ENCODE measurements around the gene NUMA1. TPM values are rescaled to one million over a fixed set of nuclear protein-coding genes. Genes with fewer than 3 reads are reported as not detected.

The NUMA1 gene
- polyA plus RNA-seq, 1 donor from 2014 or later = 116 TPM

GRCh38 chr11:72024069-72024754 lies 56.1 kb downstream of the NUMA1 start (continued):
- TF ChIP-seq RAD21 (conservative IDR thresholded peaks at IDR 0.05) (no peak), POLR2AphosphoS5 (IDR thresholded peaks at IDR 0.05) (no peak), SMC3 (conservative IDR thresholded peaks at IDR 0.05; ENCODE audit: poor library complexity) (no peak), TAF1 (IDR thresholded peaks at IDR 0.05; ENCODE audit: low read depth) (no peak)

- Histone ChIP-seq H3F3A (ENCODE audit: insufficient read depth, low read length, poor library complexity, severe bottlenecking) (no peaks in the 10 kb centered on the region), H3K9me2 (ENCODE audit: insufficient read depth, low read length) (no peaks in the 10 kb centered on the region), H3K4me3 (ENCODE audit: low read length) (no peak overlapping the region), H3K9ac (ENCODE audit: low read length) (no peak overlapping the region), H3K9me3 (ENCODE audit: low read length) (no peaks in the 10 kb centered on the region), H2AFZ (ENCODE audit: low read depth, low read length) (no peak overlapping the region), H3K79me2 (replicated peaks; ENCODE audit: insufficient read depth, low read length) (peaks cover 8% of the 10 kb centered on the region), H3K4me2 (ENCODE audit: low read length) (no peak overlapping the region), H3K36me3 (ENCODE audit: insufficient read depth, low read length) (peaks cover 5% of the 10 kb centered on the region), H4K20me1 (ENCODE audit: insufficient read depth) (no peaks in the 10 kb centered on the region), H3K27me3 (ENCODE audit: insufficient read depth, low read depth, low read length) (no peaks in the 10 kb centered on the region), H3K27ac (ENCODE audit: low read length) (no peak overlapping the region)
- TF ChIP-seq POLR2AphosphoS5 (IDR thresholded peaks at IDR 0.05) (no peak), EZH2 (IDR thresholded peaks at IDR 0.05; ENCODE audit: borderline replicate concordance, insufficient read depth, low read length, poor library complexity, severe bottlenecking) (no peak), REST (IDR thresholded peaks at IDR 0.05; ENCODE audit: borderline replicate concordance) (no peak), SMC3 (conservative IDR thresholded peaks at IDR 0.05; ENCODE audit: poor library complexity) (no peak), TAF1 (IDR thresholded peaks at IDR 0.05; ENCODE audit: low read depth) (no peak), EP300 (conservative IDR thresholded peaks at IDR 0.05; ENCODE audit: poor library complexity, severe bottlenecking) (no peak), CTCF (IDR thresholded peaks at IDR 0.05; ENCODE audit: poor library complexity, severe bottlenecking) (no peak), RAD21 (conservative IDR thresholded peaks at IDR 0.05) (no peak), MXI1 (conservative IDR thresholded peaks at IDR 0.05; ENCODE audit: poor library complexity, severe bottlenecking) (no peak)
These were observed 57.0 kb downstream of the NUMA1 start for GRCh38 chr11:72023335-72023734.

- Histone ChIP-seq H3K36me3 (ENCODE audit: insufficient read depth, low read length) (no peaks in the 10 kb centered on the region), H3K79me2 (replicated peaks; ENCODE audit: insufficient read depth, low read length) (no peaks in the 10 kb centered on the region), H2AFZ (ENCODE audit: low read depth, low read length) (no peak overlapping the region), H3F3A (ENCODE audit: insufficient read depth, low read length, poor library complexity, severe bottlenecking) (no peaks in the 10 kb centered on the region), H3K27me3 (ENCODE audit: insufficient read depth, low read depth, low read length) (no peaks in the 10 kb centered on the region), H3K9me3 (ENCODE audit: low read length) (no peaks in the 10 kb centered on the region), H3K9ac (ENCODE audit: low read length) (no peak overlapping the region), H3K9me2 (ENCODE audit: insufficient read depth, low read length) (no peaks in the 10 kb centered on the region), H3K27ac (ENCODE audit: low read length) (no peak overlapping the region), H3K4me2 (ENCODE audit: low read length) (no peak overlapping the region), H3K4me3 (ENCODE audit: low read length) (no peak overlapping the region), H4K20me1 (ENCODE audit: insufficient read depth) (no peaks in the 10 kb centered on the region)
- no peak for TF ChIP-seq EZH2 (IDR thresholded peaks at IDR 0.05; ENCODE audit: borderline replicate concordance, insufficient read depth, low read length, poor library complexity, severe bottlenecking)
- TF ChIP-seq TAF1 (IDR thresholded peaks at IDR 0.05; ENCODE audit: low read depth) = no peak
- no peak for TF ChIP-seq MXI1 (conservative IDR thresholded peaks at IDR 0.05; ENCODE audit: poor library complexity, severe bottlenecking)
These were observed 62.2 kb downstream of the NUMA1 start for GRCh38 chr11:72018171-72018570.
